ENCODE measurements around the gene COL9A2.

Gene COL9A2

GRCh38 chr1:40301541-40302299, 15.4 kb downstream of the COL9A2 start:
- H3K27me3 ChIP-seq (ENCODE audit: insufficient read depth, poor library complexity, severe bottlenecking), result no peaks in the 10 kb centered on the region
- no peak for DNase-seq (ENCODE audit: low read depth in 1 of 2, low spot score in 1 of 2)
- TF ChIP-seq SPI1 (IDR thresholded peaks at IDR 0.05; ENCODE audit: borderline replicate concordance, low read depth), result no peak
- TF ChIP-seq CTCF (IDR thresholded peaks at IDR 0.05; ENCODE audit: insufficient read depth, low read length), result no peak
- no peak for TF ChIP-seq REST (IDR thresholded peaks at IDR 0.05; ENCODE audit: insufficient replicate concordance, low read depth)
- TF ChIP-seq POLR2AphosphoS5 (IDR thresholded peaks at IDR 0.05; ENCODE audit: low read depth), result no peak
- TF ChIP-seq GABPA (IDR thresholded peaks at IDR 0.05; ENCODE audit: low read depth), result no peak
- no peak overlapping the region for H3K4me3 ChIP-seq (replicated peaks; ENCODE audit: insufficient read depth, low read length)
- no peak overlapping the region for H3K27ac ChIP-seq (replicated peaks)

- TF ChIP-seq POLR2AphosphoS5 (IDR thresholded peaks at IDR 0.05; ENCODE audit: low read depth), result no peak
- no peak for TF ChIP-seq CTCF (IDR thresholded peaks at IDR 0.05; ENCODE audit: insufficient read depth, low read length)
- no peak for TF ChIP-seq SPI1 (IDR thresholded peaks at IDR 0.05; ENCODE audit: borderline replicate concordance, low read depth)
- no peak for TF ChIP-seq GABPA (IDR thresholded peaks at IDR 0.05; ENCODE audit: low read depth)
- Histone ChIP-seq H3K27me3 (ENCODE audit: insufficient read depth, poor library complexity, severe bottlenecking) (no peaks in the 10 kb centered on the region), H3K4me3 (replicated peaks; ENCODE audit: insufficient read depth, low read length) (no peak overlapping the region), H3K27ac (replicated peaks) (no peak overlapping the region)
- DNase-seq (ENCODE audit: low read depth in 1 of 2, low spot score in 1 of 2), result no peak
Measured at GRCh38 chr1:40301066-40301465, 16.0 kb downstream of the COL9A2 start.

GRCh38 chr1:40300651-40301050, 16.4 kb downstream of the COL9A2 start:
- Histone ChIP-seq H3K27ac (replicated peaks) (no peak overlapping the region), H3K27me3 (ENCODE audit: insufficient read depth, poor library complexity, severe bottlenecking) (no peaks in the 10 kb centered on the region), H3K4me3 (replicated peaks; ENCODE audit: insufficient read depth, low read length) (no peak overlapping the region)
- no peak for DNase-seq (ENCODE audit: low read depth in 1 of 2, low spot score in 1 of 2)
- no peak for TF ChIP-seq GABPA (IDR thresholded peaks at IDR 0.05; ENCODE audit: low read depth)
- TF ChIP-seq SPI1 (IDR thresholded peaks at IDR 0.05; ENCODE audit: borderline replicate concordance, low read depth), result no peak
- no peak for TF ChIP-seq REST (IDR thresholded peaks at IDR 0.05; ENCODE audit: insufficient replicate concordance, low read depth)
- no peak for TF ChIP-seq POLR2AphosphoS5 (IDR thresholded peaks at IDR 0.05; ENCODE audit: low read depth)
- TF ChIP-seq CTCF (IDR thresholded peaks at IDR 0.05; ENCODE audit: insufficient read depth, low read length), result no peak

GRCh38 chr1:40300249-40300567, 16.9 kb downstream of the COL9A2 start:
- no peak for DNase-seq (ENCODE audit: low read depth in 1 of 2, low spot score in 1 of 2)
- no peak overlapping the region for H3K4me3 ChIP-seq (replicated peaks; ENCODE audit: insufficient read depth, low read length)
- H3K27ac ChIP-seq (replicated peaks), result no peak overlapping the region
- no peaks in the 10 kb centered on the region for H3K27me3 ChIP-seq (ENCODE audit: insufficient read depth, poor library complexity, severe bottlenecking)
- TF ChIP-seq REST (IDR thresholded peaks at IDR 0.05; ENCODE audit: insufficient replicate concordance, low read depth) (no peak), GABPA (IDR thresholded peaks at IDR 0.05; ENCODE audit: low read depth) (no peak), CTCF (IDR thresholded peaks at IDR 0.05; ENCODE audit: insufficient read depth, low read length) (no peak), SPI1 (IDR thresholded peaks at IDR 0.05; ENCODE audit: borderline replicate concordance, low read depth) (no peak), POLR2AphosphoS5 (IDR thresholded peaks at IDR 0.05; ENCODE audit: low read depth) (no peak)
